Stomach (tissue), 4 donors: Measurements from ENCODE around the gene NAV2.

Experiments
- EP300 ChIP-seq: sonication (generic); formaldehyde crosslinking; IDR thresholded peaks from one replicate; pipeline ENCODE4 v1.6.1; 2017; ENCODE audit warnings: antibody characterized with exemption
- POLR2A ChIP-seq, 4 donors: fragments of 450-650 bp; IDR thresholded peaks; one replicate each; pipeline ENCODE4 v1.6.1; 2016; ENCODE audit warnings: antibody characterized with exemption in 4 of 4, control low read depth in 2 of 4, mild to moderate bottlenecking in 1 of 4, moderate library complexity in 1 of 4
- TF ChIP-seq, protein P1 (sequence below), 7 experiments: fragments of 450-650 bp in 4 of 7; fragments of 200-600 bp in 3 of 7; sonication (generic) in 3 of 7; IDR thresholded peaks; one replicate each; pipeline ENCODE4 v1.5.1; 2016 to 2019; ENCODE audit warnings: antibody characterized with exemption in 7 of 7, control low read depth in 2 of 7, mild to moderate bottlenecking in 1 of 7

GRCh38 chr11:20011307-20011951, 298.8 kb downstream of the NAV2 start:
- TF ChIP-seq POLR2A (IDR thresholded peaks at IDR 0.05) (no peak), EP300 (no peak)
- TF ChIP-seq, protein P1, sequence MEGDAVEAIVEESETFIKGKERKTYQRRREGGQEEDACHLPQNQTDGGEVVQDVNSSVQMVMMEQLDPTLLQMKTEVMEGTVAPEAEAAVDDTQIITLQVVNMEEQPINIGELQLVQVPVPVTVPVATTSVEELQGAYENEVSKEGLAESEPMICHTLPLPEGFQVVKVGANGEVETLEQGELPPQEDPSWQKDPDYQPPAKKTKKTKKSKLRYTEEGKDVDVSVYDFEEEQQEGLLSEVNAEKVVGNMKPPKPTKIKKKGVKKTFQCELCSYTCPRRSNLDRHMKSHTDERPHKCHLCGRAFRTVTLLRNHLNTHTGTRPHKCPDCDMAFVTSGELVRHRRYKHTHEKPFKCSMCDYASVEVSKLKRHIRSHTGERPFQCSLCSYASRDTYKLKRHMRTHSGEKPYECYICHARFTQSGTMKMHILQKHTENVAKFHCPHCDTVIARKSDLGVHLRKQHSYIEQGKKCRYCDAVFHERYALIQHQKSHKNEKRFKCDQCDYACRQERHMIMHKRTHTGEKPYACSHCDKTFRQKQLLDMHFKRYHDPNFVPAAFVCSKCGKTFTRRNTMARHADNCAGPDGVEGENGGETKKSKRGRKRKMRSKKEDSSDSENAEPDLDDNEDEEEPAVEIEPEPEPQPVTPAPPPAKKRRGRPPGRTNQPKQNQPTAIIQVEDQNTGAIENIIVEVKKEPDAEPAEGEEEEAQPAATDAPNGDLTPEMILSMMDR (IDR thresholded peaks at IDR 0.05): no peak
